NCI-H2029 treated with DMSO at 0.1 percent for 48 hours (cell line): ENCODE measurements around the gene ARHGEF28.

Experiments
- DNase-seq: peaks from one replicate; lab custom pipeline; 2025; lab: John Stamatoyannopoulos, UW

Gene ARHGEF28

GRCh38 chr5:73623060-73623459, 2.9 kb upstream of the ARHGEF28 start:
- DNase-seq, result no peak

- no peak for DNase-seq
Observed at GRCh38 chr5:73623901-73624404, 2.0 kb upstream of the ARHGEF28 start.

- DNase-seq, result no peak
Observed at GRCh38 chr5:73624888-73625287, 1.1 kb upstream of the ARHGEF28 start.

GRCh38 chr5:73625372-73625943, 538 bp upstream of the ARHGEF28 start:
- no peak for DNase-seq

GRCh38 chr5:73626814-73627313, 868 bp downstream of the ARHGEF28 start:
- no peak for DNase-seq

GRCh38 chr5:73629456-73629855, 3.5 kb downstream of the ARHGEF28 start:
- no peak for DNase-seq

GRCh38 chr5:73630765-73631164, 4.8 kb downstream of the ARHGEF28 start:
- DNase-seq, result no peak

GRCh38 chr5:73631500-73631899, 5.5 kb downstream of the ARHGEF28 start:
- no peak for DNase-seq

- DNase-seq, result no peak
Observed at GRCh38 chr5:73633060-73633459, 7.1 kb downstream of the ARHGEF28 start.

GRCh38 chr5:73636408-73636807, 10.4 kb downstream of the ARHGEF28 start:
- no peak for DNase-seq

GRCh38 chr5:73637565-73637964, 11.6 kb downstream of the ARHGEF28 start:
- DNase-seq, result no peak

- no peak for DNase-seq
Observed at GRCh38 chr5:73638344-73639095, 12.5 kb downstream of the ARHGEF28 start.

- peak; percentile 40 for DNase-seq
Observed at GRCh38 chr5:73640861-73641320, 14.9 kb downstream of the ARHGEF28 start.

- no peak for DNase-seq
Observed at GRCh38 chr5:73641811-73642210, 15.8 kb downstream of the ARHGEF28 start.

- no peak for DNase-seq
Observed at GRCh38 chr5:73642344-73642743, 16.3 kb downstream of the ARHGEF28 start.

GRCh38 chr5:73644385-73644963, 18.5 kb downstream of the ARHGEF28 start:
- DNase-seq, result no peak

GRCh38 chr5:73647721-73648120, 21.7 kb downstream of the ARHGEF28 start:
- DNase-seq, result no peak

- no peak for DNase-seq
Observed at GRCh38 chr5:73648515-73648914, 22.5 kb downstream of the ARHGEF28 start.

- DNase-seq, result no peak
Observed at GRCh38 chr5:73649926-73650325, 23.9 kb downstream of the ARHGEF28 start.

GRCh38 chr5:73652391-73652790, 26.4 kb downstream of the ARHGEF28 start:
- DNase-seq, result no peak

- no peak for DNase-seq
Observed at GRCh38 chr5:73654171-73654811, 28.3 kb downstream of the ARHGEF28 start.

GRCh38 chr5:73654819-73655318, 28.9 kb downstream of the ARHGEF28 start:
- no peak for DNase-seq
